H1 (cell line): ENCODE results near the gene NIN. TPM values are rescaled to one million over a fixed set of nuclear protein-coding genes. Genes with fewer than 3 reads are reported as not detected.

Source experiments
- CTCF ChIA-PET: fragments of 300-600 bp; sonication (Branson Sonifier 250); formaldehyde crosslinking; loops from one replicate; lab custom pipeline; 2021; ENCODE audit not compliant: partially characterized antibody; lab: Charles Lee
- POLR2A ChIA-PET: fragments of 300-600 bp; sonication (Branson Sonifier 250); formaldehyde crosslinking; loops from one replicate; lab custom pipeline; 2021; ENCODE audit warnings: inconsistent platforms; ENCODE audit not compliant: partially characterized antibody; lab: Charles Lee
- DNase-seq, 2 experiments: peaks; one replicate each; pipeline versions ENCODE4 v3.0.0 to v3.0.0-alpha.2; 2010 to 2022; ENCODE audit warnings: low spot score in 2 of 2, low read depth in 1 of 2, mixed read lengths in 1 of 2
- FAIRE-seq: peaks from 2 replicates; lab custom pipeline; 2011; peaks lifted over from hg19 to GRCh38; lab: Jason Lieb, UNC
- H2AFZ ChIP-seq: 2 replicates; pipeline ENCODE4 v1.8.1; 2012; ENCODE audit warnings: low read length, inconsistent platforms
- H2AK5ac ChIP-seq: 2 replicates; pipeline ENCODE4 v1.6.1; 2013; ENCODE audit warnings: low read depth, low read length
- H2BK120ac ChIP-seq: replicated peaks from 2 replicates; pipeline ENCODE3; 2013; ENCODE audit warnings: low read depth, low read length, inconsistent platforms
- H2BK12ac ChIP-seq: 2 replicates; pipeline ENCODE4 v1.6.1; 2013; ENCODE audit warnings: low read depth, low read length
- H2BK15ac ChIP-seq: 2 replicates; pipeline ENCODE4 v1.6.1; 2013; ENCODE audit warnings: low read length
- H2BK20ac ChIP-seq: 2 replicates; pipeline ENCODE4 v1.6.1; 2013; ENCODE audit warnings: low read length
- H2BK5ac ChIP-seq: 2 replicates; pipeline ENCODE4 v1.6.1; 2013; ENCODE audit warnings: low read depth, low read length
- H3K14ac ChIP-seq: 2 replicates; pipeline ENCODE4 v1.6.1; 2013; ENCODE audit warnings: inconsistent platforms; ENCODE audit not compliant: insufficient read length
- H3K18ac ChIP-seq: 2 replicates; pipeline ENCODE4 v1.6.1; 2013; ENCODE audit warnings: low read length; ENCODE audit errors: extremely low read depth
- H3K23ac ChIP-seq: 2 replicates; pipeline ENCODE4 v1.6.1; 2013; ENCODE audit warnings: inconsistent platforms; ENCODE audit not compliant: insufficient read length
- H3K23me2 ChIP-seq: 2 replicates; pipeline ENCODE4 v1.6.1; 2013; ENCODE audit warnings: low read depth, low read length
- H3K27ac ChIP-seq: 2 replicates; pipeline ENCODE4 v1.6.1; 2011; ENCODE audit warnings: low read depth, low read length, inconsistent platforms
- H3K27me3 ChIP-seq, 4 experiments: replicated peaks in 1 of 4; 1 replicate in 1 of 4; 2 replicates in 3 of 4; pipeline versions ENCODE4 v1.6.1 to v1.8.1; 2011 to 2013; ENCODE audit warnings: low read length in 3 of 4, mild to moderate bottlenecking in 3 of 4, inconsistent platforms in 2 of 4, mixed read lengths in 2 of 4, moderate library complexity in 1 of 4; ENCODE audit not compliant: control insufficient read depth in 3 of 4, insufficient read depth in 3 of 4; ENCODE audit errors: extremely low read depth in 1 of 4
- H3K36me3 ChIP-seq, 4 experiments: 2 replicates each; pipeline versions ENCODE4 v1.6.1 to v1.8.1; 2011 to 2013; ENCODE audit warnings: mild to moderate bottlenecking in 4 of 4, low read length in 3 of 4, moderate library complexity in 2 of 4, control low read depth in 1 of 4, inconsistent platforms in 1 of 4; ENCODE audit not compliant: insufficient read depth in 4 of 4, control insufficient read depth in 2 of 4
- H3K4ac ChIP-seq: replicated peaks from 2 replicates; pipeline ENCODE3; 2013; ENCODE audit warnings: low read length, low read depth, mixed read lengths, inconsistent platforms; ENCODE audit not compliant: insufficient read length
- H3K4me1 ChIP-seq, 4 experiments: replicated peaks in 1 of 4; 1 replicate in 1 of 4; 2 replicates in 3 of 4; pipeline versions ENCODE4 v1.6.1 to v1.8.1; 2011 to 2013; ENCODE audit warnings: low read length in 3 of 4, inconsistent platforms in 2 of 4, mixed read lengths in 1 of 4; ENCODE audit not compliant: insufficient read depth in 4 of 4, control insufficient read depth in 3 of 4
- H3K4me2 ChIP-seq, 2 experiments: 2 replicates each; pipeline versions ENCODE4 v1.6.1 to v1.8.1; 2011 to 2013; ENCODE audit warnings: low read depth in 2 of 2, low read length in 2 of 2, control low read depth in 1 of 2, inconsistent platforms in 1 of 2, mild to moderate bottlenecking in 1 of 2; ENCODE audit not compliant: insufficient read depth in 1 of 2
- H3K4me3 ChIP-seq, 4 experiments: fragments of 200-600, 300-600 bp in 1 of 4; sonication (generic), shearing (Covaris generic), sonication (Bioruptor Twin) in 1 of 4; 2 replicates each; pipeline versions ENCODE4 v1.5.1 to v1.8.1; 2011 to 2016; ENCODE audit warnings: low read length in 4 of 4, low read depth in 3 of 4, control low read depth in 2 of 4, inconsistent platforms in 2 of 4, mild to moderate bottlenecking in 2 of 4, mixed read lengths in 1 of 4, moderate library complexity in 1 of 4; ENCODE audit not compliant: insufficient read depth in 2 of 4; ENCODE audit errors: extremely low read depth in 1 of 4
- H3K56ac ChIP-seq: replicated peaks from 2 replicates; pipeline ENCODE3; 2013; ENCODE audit warnings: low read depth, mild to moderate bottlenecking, mixed read lengths, low read length, inconsistent platforms; ENCODE audit not compliant: insufficient read length
- H3K79me1 ChIP-seq: 2 replicates; pipeline ENCODE4 v1.6.1; 2013; ENCODE audit warnings: low read depth, low read length, control low read depth
- H3K79me2 ChIP-seq, 2 experiments: 2 replicates each; pipeline versions ENCODE4 v1.6.1 to v1.8.1; 2012 to 2013; ENCODE audit warnings: low read length in 2 of 2, mild to moderate bottlenecking in 2 of 2, inconsistent platforms in 1 of 2; ENCODE audit not compliant: insufficient read depth in 2 of 2, control insufficient read depth in 1 of 2
- H3K9ac ChIP-seq, 4 experiments: replicated peaks in 1 of 4; 1 replicate in 1 of 4; 2 replicates in 3 of 4; pipeline versions ENCODE4 v1.6.1 to v1.8.1; 2011 to 2013; ENCODE audit warnings: low read depth in 3 of 4, low read length in 3 of 4, control low read depth in 2 of 4, mild to moderate bottlenecking in 2 of 4, moderate library complexity in 2 of 4, inconsistent platforms in 1 of 4; ENCODE audit errors: extremely low read depth in 1 of 4
- H3K9me3 ChIP-seq, 2 experiments: 2 replicates each; pipeline versions ENCODE4 v1.6.1 to v1.8.1; 2012 to 2013; ENCODE audit warnings: mild to moderate bottlenecking in 2 of 2, moderate library complexity in 2 of 2, control low read depth in 1 of 2, inconsistent platforms in 1 of 2, low read depth in 1 of 2, low read length in 1 of 2, mixed read lengths in 1 of 2; ENCODE audit not compliant: insufficient read depth in 2 of 2
- H4K20me1 ChIP-seq, 2 experiments: replicated peaks in 1 of 2; 2 replicates each; pipeline versions ENCODE3 to v1.8.1; 2011 to 2013; ENCODE audit warnings: inconsistent platforms in 2 of 2, low read length in 2 of 2, mild to moderate bottlenecking in 1 of 2; ENCODE audit not compliant: insufficient read depth in 2 of 2, control insufficient read depth in 1 of 2
- H4K5ac ChIP-seq: 2 replicates; pipeline ENCODE4 v1.6.1; 2013; ENCODE audit warnings: low read length, low read depth, mixed read lengths, inconsistent platforms; ENCODE audit not compliant: insufficient read length
- H4K8ac ChIP-seq: 2 replicates; pipeline ENCODE4 v1.8.0; 2013; ENCODE audit warnings: mild to moderate bottlenecking, moderate library complexity, low read length, inconsistent platforms; ENCODE audit not compliant: insufficient read depth; ENCODE audit errors: extremely low read depth
- H4K91ac ChIP-seq: replicated peaks from 2 replicates; pipeline ENCODE3; 2013; ENCODE audit warnings: low read length, mixed read lengths, inconsistent platforms; ENCODE audit not compliant: insufficient read length
- CHD1 ChIP-seq: IDR thresholded peaks from 2 replicates; pipeline ENCODE4 v1.6.1; 2012; ENCODE audit warnings: low read depth, low read length, improper control_type of control experiment
- CTBP2 ChIP-seq: IDR thresholded peaks from 2 replicates; pipeline ENCODE4 v1.7.0; 2011; ENCODE audit warnings: borderline replicate concordance, mild to moderate bottlenecking, moderate library complexity, mixed read lengths, low read length; ENCODE audit not compliant: insufficient read depth, insufficient read length
- JUN ChIP-seq: IDR thresholded peaks from 2 replicates; pipeline ENCODE4 v1.6.1; 2011; ENCODE audit warnings: low read depth, mild to moderate bottlenecking, improper control_type of control experiment, low read length
- KDM1A ChIP-seq: fragments of 200-600, 300-600 bp; sonication (generic); IDR thresholded peaks from 2 replicates; pipeline ENCODE4 v1.7.1; 2016; ENCODE audit warnings: mild to moderate bottlenecking, low read length, borderline replicate concordance
- POLR2AphosphoS5 ChIP-seq: IDR thresholded peaks from 2 replicates; pipeline ENCODE4 v1.6.1; 2011; ENCODE audit warnings: low read depth, low read length
- SIN3A ChIP-seq, 2 experiments: IDR thresholded peaks in 1 of 2; conservative IDR thresholded peaks in 1 of 2; 2 replicates each; pipeline ENCODE4 v1.6.1; 2011 to 2012; ENCODE audit warnings: low read length in 2 of 2, improper control_type of control experiment in 1 of 2, low read depth in 1 of 2, mild to moderate bottlenecking in 1 of 2
- SP1 ChIP-seq: IDR thresholded peaks from 2 replicates; pipeline ENCODE4 v1.6.1; 2011; ENCODE audit warnings: low read depth, low read length
- WGBS, 2 experiments: shearing (Covaris generic) in 1 of 2; methylation state at CpG; one replicate each; pipeline versions ENCODE4 v1.1.6 to v1.1.7; 2013 to 2015; ENCODE audit warnings: low lambda C conversion rate in 2 of 2, mixed read lengths in 2 of 2, inconsistent platforms in 1 of 2, low coverage in 1 of 2, missing lambda C conversion rate in 1 of 2; ENCODE audit not compliant: insufficient replicate concordance in 2 of 2, insufficient coverage in 1 of 2, insufficient read length in 1 of 2; ENCODE audit errors: extremely low coverage in 1 of 2, missing lambda C conversion rate in 1 of 2; 5-methylcytosine and 5-hydroxymethylcytosine counted together
- polyA plus RNA-seq, 7 experiments: library from polyadenylated mRNA; depleted of rRNA in 3 of 7; stranded (reverse) in 5 of 7; unstranded in 2 of 7; fragments of >200 nt in 5 of 7; fragments of 200-250 nt in 2 of 7; gene quantifications; 1 replicate in 5 of 7; 2 replicates in 1 of 7; 4 replicates in 1 of 7; pipeline versions ENCODE4 v1.2.1 to v1.2.3, GENCODE V29; 2011 to 2013; ENCODE audit warnings: missing spikeins in 2 of 7, mixed read lengths in 2 of 7
- total RNA-seq: library from RNA; stranded (reverse); fragmentation: NEBNext Ultra II Directional; extraction: Animal tissue kit (Norgen Biotek cat#: 25700); gene quantifications from 2 replicates; pipeline ENCODE4 v1.2.1, GENCODE V29; 2021
- TF ChIP-seq, protein P1 (sequence below): IDR thresholded peaks from 2 replicates; pipeline ENCODE4 v1.6.1; 2012; ENCODE audit warnings: low read length, inconsistent platforms

Gene NIN
- total and polyA plus RNA-seq, 2 of the 8 experiments (the other 6 are each of a cell fraction or from before 2014, with no cell fraction given): 3.2 to 21.3 TPM

DNA sequence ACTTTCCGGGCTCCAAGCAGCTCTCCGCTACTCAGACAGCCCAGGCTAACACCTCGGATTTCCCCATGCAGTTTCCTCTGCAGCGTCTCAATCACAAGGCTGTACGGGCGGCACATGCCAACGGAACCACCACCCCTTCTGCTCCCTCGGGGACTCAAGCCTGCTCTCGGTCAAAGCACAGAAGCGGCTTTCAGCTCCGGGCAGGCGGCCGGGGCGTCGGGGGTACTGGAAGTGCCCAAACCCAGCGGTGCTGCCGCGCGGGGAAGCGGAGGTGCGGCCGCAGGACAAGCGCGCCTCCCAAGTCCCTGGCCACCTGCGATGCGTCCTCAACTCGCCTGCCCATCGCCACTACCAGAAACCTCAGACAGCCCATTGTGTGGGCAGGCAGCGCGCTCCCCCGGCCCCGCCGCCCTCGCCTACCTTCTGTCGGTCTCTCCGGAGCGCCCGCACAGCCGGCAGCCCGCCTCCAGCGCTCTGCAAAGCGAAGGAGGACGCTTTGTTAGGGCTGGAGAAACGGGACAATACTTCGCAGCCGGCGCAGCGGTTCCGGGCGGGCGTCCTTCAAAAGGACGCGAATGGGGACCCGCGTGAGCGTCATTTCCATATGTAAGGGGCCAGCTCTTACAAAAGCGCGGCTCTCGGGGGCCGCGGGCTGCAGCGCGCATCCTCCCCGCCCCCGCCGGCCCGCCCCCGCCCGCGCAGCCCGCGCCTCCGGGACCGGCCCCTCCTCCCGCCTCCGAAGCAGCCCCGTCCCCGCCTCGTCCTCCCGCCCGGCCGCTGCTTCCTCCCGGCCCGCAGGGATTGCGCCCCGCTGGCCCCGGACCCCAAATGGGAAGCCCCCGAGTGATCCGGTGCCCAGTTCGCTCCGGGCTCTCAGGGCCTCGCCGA is 674 bp downstream of the NIN start:
- Histone ChIP-seq H3K9ac (peak overlapping the region in 3 of 4 experiments; percentile 56 to 76 (median 70); a peak in 5 of 7 replicates), H2BK5ac (peak overlapping the region; percentile 29; the same call in 1 of the 2 replicates), H3K23me2 (peaks cover 17% of the 10 kb centered on the region), H3K4me1 (peaks cover 0 to 13% (median 7%) of the 10 kb centered on the region in 4 experiments; a peak in 5 of 7 replicates), H3K36me3 (no peaks in the 10 kb centered on the region), H3K79me1 (no peaks in the 10 kb centered on the region), H4K20me1 (peaks cover 15 to 19% of the 10 kb centered on the region in 2 experiments), H3K9me3 (no peaks in the 10 kb centered on the region), H3K14ac (no peak overlapping the region), H2AFZ (no peak overlapping the region; the same call in 1 of the 2 replicates), H4K8ac (peak overlapping the region; percentile 76; the same call in 1 of the 2 replicates), H3K4me3 (peak overlapping the region; percentile 70 to 89 (median 76)), H2BK120ac (no peak overlapping the region), H3K4ac (no peak overlapping the region), H4K91ac (peak overlapping the region; percentile 48), H3K27ac (peak overlapping the region; percentile 61; the same call in 1 of the 2 replicates), H4K5ac (peak overlapping the region; percentile 41), H3K23ac (no peak overlapping the region), H2BK15ac (no peak overlapping the region; the same call in 1 of the 2 replicates), H3K18ac (peak overlapping the region; percentile 75; the same call in 1 of the 2 replicates), H3K4me2 (peak overlapping the region; percentile 85 to 96), H3K79me2 (peaks cover 0 to 32% of the 10 kb centered on the region in 2 experiments; a peak in 2 of 4 replicates), H2BK20ac (no peak overlapping the region), H2AK5ac (no peak overlapping the region), H3K27me3 (peaks cover 5 to 57% (median 37%) of the 10 kb centered on the region in 4 experiments), H3K56ac (peak overlapping the region; percentile 67), H2BK12ac (0 out of 2 replicates have a peak overlapping the region, but pooled peaks have one; percentile 28)
- peak in 1 of 2 experiments; percentile 81 for DNase-seq
- CTCF ChIA-PET: interaction anchor here (1.0 to 3.2 kb wide), 6 partner anchors 8 to 54 kb away, joined by 3 to 9 read pairs (median 6); no protein-coding TSS in a partner anchor
- POLR2A ChIA-PET: interaction anchor here (0.9 to 3.9 kb wide), 10 partner anchors 8 to 160 kb away, joined by 3 to 23 read pairs (median 4); partner anchors contain the start of gene ABHD12B
- FAIRE-seq: no peak
- WGBS, 2 experiments: 2% methylated on average over 46 of the region's 93 CpGs; no CpG with 5 or more reads in 1 of the 2 experiments
- TF ChIP-seq CHD1 (no peak), JUN (no peak), SP1 (no peak), SIN3A (conservative IDR thresholded peaks at IDR 0.05 in 1 of 2, IDR thresholded peaks at IDR 0.05 in 1 of 2; ENCODE audit: low read depth in 1 of 2, low read length in 2 of 2) (peak in 1 of 2 experiments; percentile 56; a peak in 1 of 4 replicates), KDM1A (no peak), CTBP2 (peak; percentile 15), POLR2AphosphoS5 (no peak)
- TF ChIP-seq, protein P1, sequence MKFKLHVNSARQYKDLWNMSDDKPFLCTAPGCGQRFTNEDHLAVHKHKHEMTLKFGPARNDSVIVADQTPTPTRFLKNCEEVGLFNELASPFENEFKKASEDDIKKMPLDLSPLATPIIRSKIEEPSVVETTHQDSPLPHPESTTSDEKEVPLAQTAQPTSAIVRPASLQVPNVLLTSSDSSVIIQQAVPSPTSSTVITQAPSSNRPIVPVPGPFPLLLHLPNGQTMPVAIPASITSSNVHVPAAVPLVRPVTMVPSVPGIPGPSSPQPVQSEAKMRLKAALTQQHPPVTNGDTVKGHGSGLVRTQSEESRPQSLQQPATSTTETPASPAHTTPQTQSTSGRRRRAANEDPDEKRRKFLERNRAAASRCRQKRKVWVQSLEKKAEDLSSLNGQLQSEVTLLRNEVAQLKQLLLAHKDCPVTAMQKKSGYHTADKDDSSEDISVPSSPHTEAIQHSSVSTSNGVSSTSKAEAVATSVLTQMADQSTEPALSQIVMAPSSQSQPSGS: no peak
